Common myeloid progenitor, CD34-positive (primary cell): Measurements from ENCODE around the gene DOCK9.

Experiments used
- CTCF ChIA-PET: fragments of 350-600 bp; sonication (Branson Sonifier 250); formaldehyde crosslinking; loops from one replicate; lab custom pipeline; 2021; ENCODE audit warnings: antibody characterized with exemption; lab: Charles Lee
- POLR2A ChIA-PET: fragments of 350-600 bp; sonication (Branson Sonifier 250); formaldehyde crosslinking; loops from one replicate; lab custom pipeline; 2021; ENCODE audit warnings: antibody characterized with exemption; lab: Charles Lee
- DNase-seq, 3 donors: peaks; one replicate each; pipeline versions ENCODE4 v3.0.0 to v3.0.0-alpha.2; 2013
- H3K27ac ChIP-seq, 2 experiments: 1 replicate in 1 of 2; 2 replicates in 1 of 2; pipeline ENCODE4 v1.7.0; 2013; ENCODE audit warnings: inconsistent platforms in 2 of 2, low read length in 2 of 2, mild to moderate bottlenecking in 2 of 2, low read depth in 1 of 2, moderate library complexity in 1 of 2; ENCODE audit not compliant: severe bottlenecking in 2 of 2, insufficient read depth in 1 of 2, poor library complexity in 1 of 2
- H3K27me3 ChIP-seq, 5 experiments: replicated peaks in 2 of 5; 1 replicate in 3 of 5; 2 replicates in 2 of 5; pipeline versions ENCODE4 v1.6.1 to v1.7.0; 2013; ENCODE audit warnings: low read length in 4 of 5, mild to moderate bottlenecking in 2 of 5, moderate library complexity in 2 of 5, inconsistent platforms in 1 of 5; ENCODE audit not compliant: insufficient read depth in 5 of 5, control insufficient read depth in 4 of 5
- H3K36me3 ChIP-seq, 4 experiments: 1 replicate in 2 of 4; 2 replicates in 2 of 4; pipeline versions ENCODE4 v1.6.1 to v1.7.0; 2013; ENCODE audit warnings: low read length in 3 of 4, control low read depth in 1 of 4, mild to moderate bottlenecking in 1 of 4; ENCODE audit not compliant: control insufficient read depth in 4 of 4, insufficient read depth in 4 of 4
- H3K4me1 ChIP-seq, 4 experiments: 1 replicate in 3 of 4; 2 replicates in 1 of 4; pipeline versions ENCODE4 v1.6.1 to v1.7.1; 2013; ENCODE audit warnings: low read length in 3 of 4, mild to moderate bottlenecking in 3 of 4, control low read depth in 1 of 4, inconsistent platforms in 1 of 4, moderate library complexity in 1 of 4; ENCODE audit not compliant: control insufficient read depth in 4 of 4, insufficient read depth in 4 of 4; ENCODE audit errors: control extremely low read depth in 1 of 4
- H3K4me3 ChIP-seq, 7 experiments: 1 replicate in 4 of 7; 2 replicates in 3 of 7; pipeline versions ENCODE4 v1.5.1 to v1.7.0; 2013; ENCODE audit warnings: mild to moderate bottlenecking in 7 of 7, low read length in 6 of 7, moderate library complexity in 6 of 7, inconsistent platforms in 2 of 7, low read depth in 2 of 7, control low read depth in 1 of 7; ENCODE audit not compliant: insufficient read depth in 4 of 7, control insufficient read depth in 1 of 7; ENCODE audit errors: extremely low read depth in 1 of 7
- H3K9me3 ChIP-seq, 5 experiments: 1 replicate in 4 of 5; 2 replicates in 1 of 5; pipeline versions ENCODE4 v1.6.1 to v1.7.1; 2013; ENCODE audit warnings: low read length in 4 of 5, mild to moderate bottlenecking in 2 of 5, inconsistent platforms in 1 of 5, low read depth in 1 of 5, moderate library complexity in 1 of 5; ENCODE audit not compliant: control insufficient read depth in 4 of 5, insufficient read depth in 2 of 5; ENCODE audit errors: control extremely low read depth in 1 of 5
- WGBS: methylation state at CpG from one replicate; pipeline ENCODE4 v1.1.5; 2013; ENCODE audit not compliant: insufficient coverage; 5-methylcytosine and 5-hydroxymethylcytosine counted together

The DOCK9 gene

DNA sequence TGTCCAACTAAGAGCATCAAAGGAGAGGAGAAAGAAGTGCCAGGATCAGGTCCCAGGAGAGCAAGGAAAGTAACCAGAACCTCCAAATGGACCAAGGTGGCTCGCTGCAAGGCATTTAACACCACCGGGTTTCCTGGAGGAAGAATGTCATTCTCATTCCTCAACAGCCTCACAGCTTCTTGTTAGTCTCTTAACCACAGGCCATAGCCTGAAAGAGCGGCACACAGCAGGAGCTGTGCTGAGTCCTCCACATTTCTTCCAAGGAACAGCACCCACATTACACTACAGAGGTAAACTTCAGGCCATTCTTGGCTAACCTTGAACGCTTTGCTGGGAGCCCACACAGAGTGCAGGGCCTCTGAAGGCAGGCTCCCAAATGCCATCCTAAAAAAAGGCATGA is 23.6 kb downstream of the DOCK9 start:
- CTCF ChIA-PET, result interaction anchor here (0.8 to 1.6 kb wide), 2 partner anchors 10 kb away, joined by 4 to 8 read pairs; no protein-coding TSS in a partner anchor
- Histone ChIP-seq H3K27ac (no peak overlapping the region), H3K4me3 (no peak overlapping the region), H3K9me3 (no peaks in the 10 kb centered on the region), H3K4me1 (peaks cover 0 to 2% (median 0%) of the 10 kb centered on the region in 4 experiments), H3K27me3 (no peaks in the 10 kb centered on the region), H3K36me3 (no peaks in the 10 kb centered on the region)
- DNase-seq, result no peak
- 100% methylated on average over 4 of the region's 4 CpGs for WGBS
- POLR2A ChIA-PET, result no interaction called here

DNA sequence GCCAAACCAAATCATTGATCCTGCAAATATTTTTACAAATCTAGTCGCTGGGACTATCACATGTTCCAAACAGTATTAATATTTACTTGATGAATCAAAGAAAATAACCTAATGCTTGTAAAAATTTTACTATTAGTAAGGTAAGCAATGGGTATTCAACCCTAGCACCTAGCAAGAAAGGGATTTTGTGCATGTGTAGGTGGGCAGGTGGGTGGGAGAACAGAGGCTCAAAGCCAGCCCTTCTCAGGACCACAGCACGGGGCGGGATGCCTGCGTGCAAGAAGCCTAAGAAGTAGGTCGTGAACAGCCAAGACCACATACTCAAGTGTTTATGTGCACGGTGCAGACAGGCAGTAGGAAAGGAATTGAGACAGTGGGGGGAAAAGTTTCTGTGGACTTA is 26.6 kb downstream of the DOCK9 start:
- H3K4me3 ChIP-seq, result no peak overlapping the region
- 98% methylated on average over 5 of the region's 6 CpGs for WGBS
- DNase-seq, result no peak
- no peak overlapping the region for H3K27ac ChIP-seq
- no peaks in the 10 kb centered on the region for H3K36me3 ChIP-seq
- H3K9me3 ChIP-seq, result no peaks in the 10 kb centered on the region
- peaks cover 0 to 4% (median 0%) of the 10 kb centered on the region in 5 experiments for H3K27me3 ChIP-seq
- no peaks in the 10 kb centered on the region for H3K4me1 ChIP-seq
- CTCF ChIA-PET, result interaction anchor here (1.1 kb wide), 1 partner anchor 37 kb away, joined by 3 read pairs; no protein-coding TSS in a partner anchor
- POLR2A ChIA-PET, result no interaction called here

DNA sequence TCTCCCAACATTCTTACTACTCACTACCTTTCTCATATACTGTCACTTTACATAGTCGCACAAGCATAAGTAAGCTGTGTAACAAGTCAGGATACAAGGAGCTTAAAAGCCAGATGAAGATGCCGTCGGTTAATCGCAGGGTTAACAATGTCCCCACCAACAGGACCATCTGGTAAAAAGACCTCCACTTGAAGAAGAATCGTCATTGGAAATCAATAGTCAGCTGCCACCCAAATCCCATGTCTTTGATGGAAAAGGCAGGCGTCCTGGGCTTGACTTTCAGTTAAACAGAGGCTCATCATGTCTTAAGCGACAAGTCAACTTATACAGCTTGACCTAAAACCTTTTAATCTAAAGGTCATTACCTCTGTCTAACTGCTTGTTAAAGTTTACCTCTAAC is 27.2 kb downstream of the DOCK9 start:
- Histone ChIP-seq H3K4me1 (no peaks in the 10 kb centered on the region), H3K36me3 (no peaks in the 10 kb centered on the region), H3K4me3 (no peak overlapping the region), H3K27ac (no peak overlapping the region), H3K9me3 (no peaks in the 10 kb centered on the region), H3K27me3 (peaks cover 0 to 4% (median 0%) of the 10 kb centered on the region in 5 experiments)
- DNase-seq, result no peak
- CTCF ChIA-PET, result interaction anchor here (1.1 kb wide), 1 partner anchor 37 kb away, joined by 3 read pairs; no protein-coding TSS in a partner anchor
- 94% methylated on average over 6 of the region's 7 CpGs for WGBS
- POLR2A ChIA-PET, result no interaction called here

DNA sequence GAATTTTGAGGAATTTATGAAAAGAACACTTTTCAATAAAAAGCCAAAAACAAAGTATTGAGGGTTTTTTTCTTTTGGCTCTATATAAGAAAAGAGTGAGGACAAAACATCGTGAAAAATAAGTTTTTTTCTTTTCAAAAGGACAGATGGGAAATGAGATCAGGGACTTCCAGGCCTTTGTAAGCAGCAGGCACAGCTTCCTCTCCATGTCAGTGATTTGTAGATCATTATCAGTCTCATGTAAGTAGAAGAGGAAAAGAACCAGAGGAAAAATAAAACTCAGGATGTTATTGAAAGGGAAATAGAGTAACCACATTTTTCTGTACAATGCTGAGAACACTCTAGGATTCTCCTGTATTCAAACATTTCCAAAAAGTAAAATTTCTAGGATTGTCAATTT is 29.9 kb downstream of the DOCK9 start:
- POLR2A ChIA-PET, result no interaction called here
- CTCF ChIA-PET, result no interaction called here
- H3K27ac ChIP-seq, result no peak overlapping the region
- WGBS, result 13% methylated on average over 1 of the region's 1 CpG
- no peaks in the 10 kb centered on the region for H3K4me1 ChIP-seq
- no peaks in the 10 kb centered on the region for H3K36me3 ChIP-seq
- H3K9me3 ChIP-seq, result no peaks in the 10 kb centered on the region
- DNase-seq, result no peak
- no peak overlapping the region for H3K4me3 ChIP-seq
- peaks cover 0 to 7% (median 0%) of the 10 kb centered on the region in 5 experiments for H3K27me3 ChIP-seq

DNA sequence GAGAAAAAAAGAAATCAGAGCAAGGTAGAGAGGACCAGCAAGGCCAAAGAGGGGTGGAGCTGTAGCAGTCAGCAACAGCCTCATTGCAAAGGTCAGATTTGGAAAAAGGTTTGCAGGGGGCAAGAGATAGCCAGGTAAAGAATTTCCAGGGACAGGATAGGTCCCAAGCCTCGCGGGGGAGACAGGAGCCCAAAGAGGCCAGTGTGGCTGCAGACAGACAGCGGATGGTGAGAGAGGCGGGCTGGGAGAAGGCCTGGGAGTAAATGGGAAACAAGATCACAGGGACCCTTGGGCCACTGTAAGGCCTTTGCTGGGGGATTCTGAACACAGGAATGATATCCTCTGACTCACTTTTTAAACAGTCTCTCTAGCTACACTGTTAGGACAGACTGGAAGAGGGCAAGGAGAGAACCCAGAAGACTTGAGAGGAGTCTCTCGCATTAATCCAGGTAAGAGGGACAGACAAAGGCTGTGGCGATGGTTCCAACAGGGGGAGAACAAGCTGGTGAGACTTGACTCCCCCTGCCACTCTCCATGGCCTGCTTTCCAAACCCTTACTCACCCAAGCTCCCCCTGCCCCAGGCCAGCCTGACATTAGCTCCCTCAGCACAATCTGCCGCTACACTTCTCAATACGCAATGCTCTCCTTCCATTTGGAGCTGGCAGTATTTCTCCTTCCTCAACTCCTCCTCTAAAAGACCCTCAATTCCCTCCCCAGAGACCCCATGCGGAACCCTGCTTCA is 31.8 kb downstream of the DOCK9 start:
- peaks cover 0 to 5% (median 0%) of the 10 kb centered on the region in 4 experiments for H3K4me1 ChIP-seq
- H3K9me3 ChIP-seq, result no peaks in the 10 kb centered on the region
- POLR2A ChIA-PET, result no interaction called here
- no peaks in the 10 kb centered on the region for H3K36me3 ChIP-seq
- no peak overlapping the region for H3K27ac ChIP-seq
- peaks cover 0 to 7% (median 0%) of the 10 kb centered on the region in 5 experiments for H3K27me3 ChIP-seq
- 93% methylated on average over 9 of the region's 9 CpGs for WGBS
- CTCF ChIA-PET, result interaction anchor here (1.3 kb wide), 1 partner anchor 118 kb away, joined by 3 read pairs; no protein-coding TSS in a partner anchor
- H3K4me3 ChIP-seq, result no peak overlapping the region
- DNase-seq, result no peak

DNA sequence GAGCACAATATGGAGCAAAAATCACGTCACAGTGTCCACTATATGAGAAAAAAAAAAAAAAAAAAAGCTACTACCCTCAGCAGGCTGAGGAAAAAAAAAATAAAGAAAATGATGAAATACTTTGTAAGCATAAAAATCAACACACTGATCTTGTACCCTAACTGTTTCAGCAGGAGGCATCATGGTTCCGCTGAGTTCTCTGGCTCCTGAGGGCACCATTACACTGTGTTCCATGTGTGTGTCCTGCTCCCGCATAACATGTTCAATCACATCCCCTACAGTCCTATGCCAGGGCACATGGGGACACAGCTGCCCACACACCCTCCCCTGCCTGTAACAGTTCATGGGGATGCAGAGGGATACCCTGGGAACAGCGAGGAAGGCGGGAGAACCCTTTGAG is 33.5 kb downstream of the DOCK9 start:
- Histone ChIP-seq H3K27me3 (peaks cover 0 to 7% (median 0%) of the 10 kb centered on the region in 5 experiments), H3K4me1 (peaks cover 0 to 9% (median 0%) of the 10 kb centered on the region in 4 experiments), H3K27ac (no peak overlapping the region), H3K36me3 (no peaks in the 10 kb centered on the region), H3K9me3 (no peaks in the 10 kb centered on the region), H3K4me3 (no peak overlapping the region)
- 100% methylated on average over 4 of the region's 5 CpGs for WGBS
- CTCF ChIA-PET, result interaction anchor here (0.7 to 2.7 kb wide), 3 partner anchors 9 to 116 kb away, joined by 3 to 8 read pairs (median 4); no protein-coding TSS in a partner anchor
- POLR2A ChIA-PET, result no interaction called here
- DNase-seq, result no peak

DNA sequence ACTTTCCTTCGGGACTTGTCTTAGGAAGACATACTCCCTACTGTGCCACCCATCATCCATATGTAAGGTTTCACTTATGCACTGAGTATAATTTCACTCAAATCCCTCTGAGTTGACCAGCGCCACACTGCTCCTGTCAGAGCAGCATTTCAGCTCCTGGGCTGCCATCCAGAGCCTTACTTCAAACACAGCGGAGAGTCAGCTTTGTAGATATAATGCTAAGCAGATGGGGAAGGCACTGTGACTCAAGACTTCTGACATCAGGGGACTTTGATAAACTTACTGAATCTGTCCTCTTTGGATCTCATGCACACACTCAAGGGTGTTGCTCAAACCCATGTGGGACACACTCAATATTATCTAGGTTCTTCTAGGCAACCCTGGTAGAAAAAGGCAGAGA is 34.9 kb downstream of the DOCK9 start:
- H3K27ac ChIP-seq, result no peak overlapping the region
- H3K4me3 ChIP-seq, result no peak overlapping the region
- H3K27me3 ChIP-seq, result peaks cover 0 to 7% (median 0%) of the 10 kb centered on the region in 5 experiments
- H3K4me1 ChIP-seq, result peaks cover 0 to 9% (median 0%) of the 10 kb centered on the region in 4 experiments
- ChIA-PET POLR2A (no interaction called here), CTCF (interaction anchor here (2.7 kb wide), 1 partner anchor 11 kb away, joined by 8 read pairs; no protein-coding TSS in a partner anchor)
- no peaks in the 10 kb centered on the region for H3K9me3 ChIP-seq
- DNase-seq, result no peak
- no peaks in the 10 kb centered on the region for H3K36me3 ChIP-seq
- 100% methylated on average over 2 of the region's 3 CpGs for WGBS
